CD4-positive, alpha-beta memory T cell (primary cell): ENCODE measurements around the gene FNIP1. TPM values are rescaled to one million over a fixed set of nuclear protein-coding genes. Genes with fewer than 3 reads are reported as not detected.

ENCODE experiments used
- CTCF ChIA-PET: fragments of 350-600 bp; sonication (Branson Sonifier 250); formaldehyde crosslinking; loops from one replicate; lab custom pipeline; 2021; ENCODE audit warnings: inconsistent platforms; ENCODE audit not compliant: partially characterized antibody; lab: Charles Lee
- POLR2A ChIA-PET: fragments of 350-600 bp; sonication (Branson Sonifier 250); formaldehyde crosslinking; loops from one replicate; lab custom pipeline; 2021; ENCODE audit not compliant: partially characterized antibody; lab: Charles Lee
- DNase-seq, 5 donors: peaks; one replicate each; pipeline versions ENCODE4 v3.0.0 to v3.0.0-alpha.2; 2020 to 2022; ENCODE audit warnings: mixed read lengths in 1 of 5
- H3K27ac ChIP-seq: one replicate; pipeline ENCODE4 v1.7.0; 2013; ENCODE audit warnings: low read depth, low read length
- H3K27me3 ChIP-seq: 2 replicates; pipeline ENCODE4 v1.7.0; 2013; ENCODE audit warnings: mild to moderate bottlenecking, low read length, moderate library complexity; ENCODE audit not compliant: insufficient read depth
- H3K36me3 ChIP-seq: 2 replicates; pipeline ENCODE4 v1.7.0; 2013; ENCODE audit warnings: mild to moderate bottlenecking, low read length, moderate library complexity; ENCODE audit not compliant: insufficient read depth
- H3K4me1 ChIP-seq: 2 replicates; pipeline ENCODE4 v1.7.0; 2013; ENCODE audit warnings: mild to moderate bottlenecking, low read length, moderate library complexity; ENCODE audit not compliant: insufficient read depth
- H3K4me3 ChIP-seq, 2 donors: one replicate each; pipeline ENCODE4 v1.7.0; 2013; ENCODE audit warnings: low read length in 2 of 2, mild to moderate bottlenecking in 1 of 2
- H3K9me3 ChIP-seq, 2 donors: one replicate each; pipeline ENCODE4 v1.7.0; 2013; ENCODE audit warnings: low read length in 2 of 2, control low read depth in 1 of 2; ENCODE audit not compliant: control insufficient read depth in 1 of 2
- H3K27ac Mint-ChIP-seq, 7 donors: one replicate each; pipeline ENCODE4 v1.8.0; 2020 to 2021; ENCODE audit warnings: mixed read lengths in 7 of 7, mild to moderate bottlenecking in 6 of 7, inconsistent platforms in 3 of 7, moderate library complexity in 3 of 7
- H3K27me3 Mint-ChIP-seq, 2 donors: one replicate each; pipeline ENCODE4 v1.8.0; 2020 to 2021; ENCODE audit warnings: mixed read lengths in 2 of 2
- H3K36me3 Mint-ChIP-seq, 2 donors: one replicate each; pipeline ENCODE4 v1.8.0; 2020 to 2021; ENCODE audit warnings: mixed read lengths in 2 of 2, inconsistent platforms in 1 of 2, mild to moderate bottlenecking in 1 of 2
- H3K4me1 Mint-ChIP-seq, 4 donors: one replicate each; pipeline ENCODE4 v1.8.0; 2020 to 2021; ENCODE audit warnings: mixed read lengths in 4 of 4, mild to moderate bottlenecking in 1 of 4
- H3K4me3 Mint-ChIP-seq, 8 donors: one replicate each; pipeline ENCODE4 v1.8.0; 2020 to 2021; ENCODE audit warnings: mixed read lengths in 8 of 8, mild to moderate bottlenecking in 7 of 8, moderate library complexity in 6 of 8, inconsistent platforms in 3 of 8
- H3K9me3 Mint-ChIP-seq, 8 donors: one replicate each; pipeline ENCODE4 v1.8.0; 2020 to 2021; ENCODE audit warnings: mixed read lengths in 8 of 8, mild to moderate bottlenecking in 5 of 8, inconsistent platforms in 3 of 8, moderate library complexity in 1 of 8
- intact Hi-C: fragments of 100-400 bp; cut with micrococcal nuclease; formaldehyde crosslinking; loops from one replicate; pipeline ENCODE4 v1.15.1; 2023
- polyA plus RNA-seq, 2 donors: library from polyadenylated mRNA; unstranded; fragments of 300-500 nt; fragmentation: Illumina TruSeq; gene quantifications; one replicate each; pipeline ENCODE4 v1.2.3, GENCODE V29; 2021
- total RNA-seq, 2 experiments: library from RNA; stranded (reverse); gene quantifications; one replicate each; pipeline ENCODE4 v1.2.3, GENCODE V29; 2021

FNIP1 gene
- total and polyA plus RNA-seq, 4 experiments from 2014 or later = 8.2 to 35.9 (median 23.3) TPM

GRCh38 chr5:131821221-131821620, 24.4 kb upstream of the FNIP1 start:
- Histone ChIP-seq H3K36me3 (no peaks in the 10 kb centered on the region), H3K4me1 (no peaks in the 10 kb centered on the region), H3K27me3 (no peaks in the 10 kb centered on the region), H3K9me3 (no peaks in the 10 kb centered on the region), H3K27ac (no peak overlapping the region), H3K4me3 (no peak overlapping the region)
- intact Hi-C loops = no loop called here
- POLR2A ChIA-PET = interaction anchor here (0.6 kb wide), 1 partner anchor 11 kb away, joined by 3 read pairs; no protein-coding TSS in a partner anchor
- H3K9me3 Mint-ChIP-seq = peaks cover 0 to 6% (median under 1%) of the 10 kb centered on the region in 8 donors
- DNase-seq = no peak
- peaks cover 0 to 2% of the 10 kb centered on the region in 2 donors for H3K27me3 Mint-ChIP-seq
- H3K36me3 Mint-ChIP-seq = peaks cover 1 to 7% of the 10 kb centered on the region in 2 donors
- H3K27ac Mint-ChIP-seq = no peak overlapping the region
- peaks cover 2 to 11% (median 4%) of the 10 kb centered on the region in 4 donors for H3K4me1 Mint-ChIP-seq
- CTCF ChIA-PET = interaction anchor here (1.0 kb wide), 1 partner anchor 232 kb away, joined by 4 read pairs; no protein-coding TSS in a partner anchor
- H3K4me3 Mint-ChIP-seq = no peak overlapping the region

- POLR2A ChIA-PET = no interaction called here
- Histone ChIP-seq H3K4me1 (no peaks in the 10 kb centered on the region), H3K36me3 (no peaks in the 10 kb centered on the region), H3K4me3 (no peak overlapping the region), H3K27ac (no peak overlapping the region), H3K9me3 (no peaks in the 10 kb centered on the region), H3K27me3 (no peaks in the 10 kb centered on the region)
- intact Hi-C loops = no loop called here
- peak overlapping the region in 1 of 7 donors; percentile 72 for H3K27ac Mint-ChIP-seq
- peaks cover 0 to under 1% (median 0%) of the 10 kb centered on the region in 8 donors for H3K9me3 Mint-ChIP-seq
- no peaks in the 10 kb centered on the region for H3K36me3 Mint-ChIP-seq
- peaks cover 2 to 11% (median 4%) of the 10 kb centered on the region in 4 donors for H3K4me1 Mint-ChIP-seq
- no peak overlapping the region for H3K4me3 Mint-ChIP-seq
- no peak for DNase-seq
- no peaks in the 10 kb centered on the region for H3K27me3 Mint-ChIP-seq
- CTCF ChIA-PET = interaction anchor here (0.9 kb wide), 1 partner anchor 229 kb away, joined by 4 read pairs; no protein-coding TSS in a partner anchor
Measured at GRCh38 chr5:131818001-131818724, 21.3 kb upstream of the FNIP1 start.

- Mint-ChIP-seq H3K9me3 (no peaks in the 10 kb centered on the region), H3K4me3 (no peak overlapping the region), H3K36me3 (no peaks in the 10 kb centered on the region), H3K4me1 (peaks cover 4 to 11% (median 5%) of the 10 kb centered on the region in 4 donors), H3K27ac (no peak overlapping the region), H3K27me3 (no peaks in the 10 kb centered on the region)
- Histone ChIP-seq H3K36me3 (no peaks in the 10 kb centered on the region), H3K4me3 (no peak overlapping the region), H3K27ac (no peak overlapping the region), H3K4me1 (no peaks in the 10 kb centered on the region), H3K27me3 (no peaks in the 10 kb centered on the region), H3K9me3 (no peaks in the 10 kb centered on the region)
- intact Hi-C loops = no loop called here
- ChIA-PET CTCF (no interaction called here), POLR2A (no interaction called here)
- DNase-seq = no peak
Measured at GRCh38 chr5:131814990-131815389, 18.2 kb upstream of the FNIP1 start.

- peaks cover 0 to 4% (median under 1%) of the 10 kb centered on the region in 4 donors for H3K4me1 Mint-ChIP-seq
- no peaks in the 10 kb centered on the region for H3K36me3 ChIP-seq
- no peaks in the 10 kb centered on the region for H3K9me3 Mint-ChIP-seq
- intact Hi-C loops = no loop called here
- no peak overlapping the region for H3K27ac ChIP-seq
- no peaks in the 10 kb centered on the region for H3K9me3 ChIP-seq
- no peak overlapping the region for H3K4me3 ChIP-seq
- no peaks in the 10 kb centered on the region for H3K27me3 Mint-ChIP-seq
- DNase-seq = no peak
- H3K27ac Mint-ChIP-seq = no peak overlapping the region
- ChIA-PET POLR2A (no interaction called here), CTCF (interaction anchor here (1.1 to 5.7 kb wide), 2 partner anchors 195 to 250 kb away, joined by 4 to 67 read pairs; no protein-coding TSS in a partner anchor)
- no peak overlapping the region for H3K4me3 Mint-ChIP-seq
- H3K27me3 ChIP-seq = no peaks in the 10 kb centered on the region
- H3K4me1 ChIP-seq = no peaks in the 10 kb centered on the region
- H3K36me3 Mint-ChIP-seq = no peaks in the 10 kb centered on the region
Measured at GRCh38 chr5:131812371-131813160, 15.7 kb upstream of the FNIP1 start.

GRCh38 chr5:131810510-131811249, 13.9 kb upstream of the FNIP1 start:
- no peak overlapping the region for H3K27ac ChIP-seq
- H3K4me1 ChIP-seq = no peaks in the 10 kb centered on the region
- ChIA-PET CTCF (interaction anchor here (0.9 to 5.7 kb wide), 6 partner anchors 13 to 254 kb away, joined by 3 to 67 read pairs (median 4); partner anchors contain the start of gene FNIP1), POLR2A (interaction anchor here (0.6 to 1.2 kb wide), 2 partner anchors 11 to 14 kb away, joined by 3 read pairs; partner anchors contain the start of gene FNIP1)
- Mint-ChIP-seq H3K36me3 (no peaks in the 10 kb centered on the region), H3K4me3 (no peak overlapping the region), H3K4me1 (peaks cover 0 to 4% (median 0%) of the 10 kb centered on the region in 4 donors), H3K27ac (peak overlapping the region in 1 of 7 donors; percentile 33), H3K27me3 (no peaks in the 10 kb centered on the region), H3K9me3 (no peaks in the 10 kb centered on the region)
- intact Hi-C loops = loop anchor here (1.0 kb wide), 2 partner anchors 198 to 253 kb away; no protein-coding TSS in a partner anchor
- no peaks in the 10 kb centered on the region for H3K27me3 ChIP-seq
- no peak overlapping the region for H3K4me3 ChIP-seq
- H3K9me3 ChIP-seq = no peaks in the 10 kb centered on the region
- peak in 4 of 5 donors; percentile 16 to 27 (median 22) for DNase-seq
- H3K36me3 ChIP-seq = no peaks in the 10 kb centered on the region

GRCh38 chr5:131795879-131796792, 681 bp downstream of the FNIP1 start:
- peaks cover 49% of the 10 kb centered on the region for H3K4me1 ChIP-seq
- no peaks in the 10 kb centered on the region for H3K27me3 ChIP-seq
- peaks cover 0 to 10% of the 10 kb centered on the region in 2 donors for H3K36me3 Mint-ChIP-seq
- intact Hi-C loops = loop anchor here (5.0 to 10.0 kb wide), 3 partner anchors 49 to 531 kb away; partner anchors contain the start of gene CDC42SE2
- H3K27me3 Mint-ChIP-seq = no peaks in the 10 kb centered on the region
- peak overlapping the region; percentile 92 to 97 (median 96) for H3K4me3 Mint-ChIP-seq
- H3K4me1 Mint-ChIP-seq = peaks cover 21 to 52% (median 26%) of the 10 kb centered on the region in 4 donors
- ChIA-PET CTCF (interaction anchor here (1.0 to 3.4 kb wide), 4 partner anchors 14 to 247 kb away, joined by 3 to 13 read pairs (median 4); partner anchors contain the start of gene RAPGEF6), POLR2A (interaction anchor here (0.7 to 2.8 kb wide), 18 partner anchors 9 to 658 kb away, joined by 3 to 35 read pairs (median 4); no protein-coding TSS in a partner anchor)
- H3K27ac Mint-ChIP-seq = peak overlapping the region; percentile 93 to 99 (median 98)
- no peaks in the 10 kb centered on the region for H3K9me3 Mint-ChIP-seq
- H3K4me3 ChIP-seq = peak overlapping the region; percentile 76 to 90
- H3K27ac ChIP-seq = peak overlapping the region; percentile 96
- H3K36me3 ChIP-seq = no peaks in the 10 kb centered on the region
- H3K9me3 ChIP-seq = no peaks in the 10 kb centered on the region
- DNase-seq = peak in 3 of 5 donors; percentile 7 to 59 (median 47)
